Glomerular endothelial cell (primary cell): Measurements from ENCODE around the gene SLC4A1. TPM values are rescaled to one million over a fixed set of nuclear protein-coding genes. Genes with fewer than 3 reads are reported as not detected.

Experiments used
- DNase-seq: peaks from one replicate; pipeline ENCODE4 v3.0.0-alpha.2; 2011; ENCODE audit warnings: low read depth, low spot score; ENCODE audit errors: extremely low read depth
- total RNA-seq: library from RNA; depleted of rRNA; stranded (reverse); fragments of >200 nt; gene quantifications from 2 replicates; pipeline ENCODE4 v1.2.3, GENCODE V29; 2015

Gene SLC4A1
- total RNA-seq, 1 donor from 2014 or later, result not detected

GRCh38 chr17:44221862-44222111, 46.1 kb downstream of the SLC4A1 start:
- no peak for DNase-seq

- no peak for DNase-seq
Measured at GRCh38 chr17:44221084-44221861, 46.7 kb downstream of the SLC4A1 start.

GRCh38 chr17:44220213-44221083, 47.5 kb downstream of the SLC4A1 start:
- DNase-seq, result no peak

- DNase-seq, result no peak
Measured at GRCh38 chr17:44219616-44220212, 48.2 kb downstream of the SLC4A1 start, which contains the start of gene UBTF. UBTF (minus strand) TSS chr17:44219675; CDS start chr17:44218229, 1,446 bp downstream.

- DNase-seq, result no peak
Measured at GRCh38 chr17:44219108-44219615, 48.8 kb downstream of the SLC4A1 start.

GRCh38 chr17:44218344-44219107, 49.4 kb downstream of the SLC4A1 start:
- no peak for DNase-seq

GRCh38 chr17:44217738-44218343, 50.1 kb downstream of the SLC4A1 start:
- no peak for DNase-seq

GRCh38 chr17:44216694-44217093, 51.2 kb downstream of the SLC4A1 start:
- DNase-seq, result no peak

GRCh38 chr17:44216173-44216572, 51.8 kb downstream of the SLC4A1 start:
- DNase-seq, result no peak

- no peak for DNase-seq
Measured at GRCh38 chr17:44214896-44215295, 53.0 kb downstream of the SLC4A1 start.

GRCh38 chr17:44214230-44214494, 53.8 kb downstream of the SLC4A1 start:
- no peak for DNase-seq

GRCh38 chr17:44213403-44214229, 54.3 kb downstream of the SLC4A1 start:
- DNase-seq, result no peak

- DNase-seq, result no peak
Measured at GRCh38 chr17:44212507-44213402, 55.2 kb downstream of the SLC4A1 start.

- DNase-seq, result no peak
Measured at GRCh38 chr17:44211281-44212265, 56.4 kb downstream of the SLC4A1 start.

GRCh38 chr17:44210342-44211192, 57.4 kb downstream of the SLC4A1 start:
- no peak for DNase-seq

- no peak for DNase-seq
Measured at GRCh38 chr17:44209786-44210341, 58.1 kb downstream of the SLC4A1 start.
